NB4 (cell line): Measurements from ENCODE around the gene ICAM3.

ENCODE experiments used
- DNase-seq: peaks from one replicate; pipeline ENCODE4 v3.0.0; 2010; ENCODE audit warnings: low read depth
- H3K4me3 ChIP-seq: one replicate; pipeline ENCODE4 v1.5.1; 2011; ENCODE audit warnings: mild to moderate bottlenecking, low read depth, low read length, moderate library complexity
- MYC ChIP-seq: IDR thresholded peaks from 2 replicates; pipeline ENCODE4 v1.6.1; 2011; ENCODE audit warnings: low read depth, low read length
- POLR2A ChIP-seq: IDR thresholded peaks from 2 replicates; pipeline ENCODE4 v1.6.1; 2011; ENCODE audit warnings: mild to moderate bottlenecking; ENCODE audit not compliant: insufficient read length; ENCODE audit errors: extremely low read depth
- TF ChIP-seq, protein P1 (sequence below): IDR thresholded peaks from one replicate; pipeline ENCODE4 v1.5.1; 2012; ENCODE audit warnings: low read depth, low read length
- TF ChIP-seq, protein P2 (sequence below): IDR thresholded peaks from 2 replicates; pipeline ENCODE4 v1.6.1; 2011; ENCODE audit warnings: low read depth, low read length

ICAM3 gene

DNA sequence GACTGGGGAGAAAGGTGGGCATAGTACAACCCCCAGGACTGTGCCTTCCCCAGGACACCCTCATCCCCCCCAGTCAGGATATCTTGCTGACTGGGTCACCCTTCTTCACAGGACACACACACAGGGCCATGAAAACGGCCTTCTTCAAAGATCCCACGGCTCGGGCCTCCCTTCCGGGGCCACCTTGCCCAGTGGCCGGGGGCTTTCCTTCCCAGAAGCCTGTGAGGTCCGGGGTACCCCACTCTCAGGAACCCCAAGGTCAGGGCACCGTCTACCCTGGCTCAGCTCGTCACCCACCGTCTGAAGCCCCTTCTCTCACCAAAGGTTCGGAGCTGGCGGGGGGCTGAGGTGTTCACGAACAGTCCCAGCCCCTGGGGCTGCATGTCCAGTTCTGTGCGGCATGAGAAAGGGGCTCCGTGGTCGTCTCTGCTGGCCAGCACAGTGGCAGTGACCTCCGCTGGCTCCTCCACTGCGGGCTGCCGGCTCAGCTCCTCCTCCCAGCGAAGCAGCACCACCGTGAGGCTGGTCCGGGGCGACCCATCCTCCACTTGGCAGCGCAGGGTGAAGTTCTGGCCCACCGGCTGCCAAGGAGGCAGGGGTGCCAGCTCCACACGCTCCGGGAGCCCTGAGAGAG lies 4.0 kb downstream of the ICAM3 start:
- H3K4me3 ChIP-seq, result no peak overlapping the region
- no peak for DNase-seq
- no peak for TF ChIP-seq MYC
- TF ChIP-seq, protein P1, sequence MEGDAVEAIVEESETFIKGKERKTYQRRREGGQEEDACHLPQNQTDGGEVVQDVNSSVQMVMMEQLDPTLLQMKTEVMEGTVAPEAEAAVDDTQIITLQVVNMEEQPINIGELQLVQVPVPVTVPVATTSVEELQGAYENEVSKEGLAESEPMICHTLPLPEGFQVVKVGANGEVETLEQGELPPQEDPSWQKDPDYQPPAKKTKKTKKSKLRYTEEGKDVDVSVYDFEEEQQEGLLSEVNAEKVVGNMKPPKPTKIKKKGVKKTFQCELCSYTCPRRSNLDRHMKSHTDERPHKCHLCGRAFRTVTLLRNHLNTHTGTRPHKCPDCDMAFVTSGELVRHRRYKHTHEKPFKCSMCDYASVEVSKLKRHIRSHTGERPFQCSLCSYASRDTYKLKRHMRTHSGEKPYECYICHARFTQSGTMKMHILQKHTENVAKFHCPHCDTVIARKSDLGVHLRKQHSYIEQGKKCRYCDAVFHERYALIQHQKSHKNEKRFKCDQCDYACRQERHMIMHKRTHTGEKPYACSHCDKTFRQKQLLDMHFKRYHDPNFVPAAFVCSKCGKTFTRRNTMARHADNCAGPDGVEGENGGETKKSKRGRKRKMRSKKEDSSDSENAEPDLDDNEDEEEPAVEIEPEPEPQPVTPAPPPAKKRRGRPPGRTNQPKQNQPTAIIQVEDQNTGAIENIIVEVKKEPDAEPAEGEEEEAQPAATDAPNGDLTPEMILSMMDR, result no peak
- no peak for TF ChIP-seq POLR2A
- TF ChIP-seq, protein P2, sequence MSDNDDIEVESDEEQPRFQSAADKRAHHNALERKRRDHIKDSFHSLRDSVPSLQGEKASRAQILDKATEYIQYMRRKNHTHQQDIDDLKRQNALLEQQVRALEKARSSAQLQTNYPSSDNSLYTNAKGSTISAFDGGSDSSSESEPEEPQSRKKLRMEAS, result no peak

DNA sequence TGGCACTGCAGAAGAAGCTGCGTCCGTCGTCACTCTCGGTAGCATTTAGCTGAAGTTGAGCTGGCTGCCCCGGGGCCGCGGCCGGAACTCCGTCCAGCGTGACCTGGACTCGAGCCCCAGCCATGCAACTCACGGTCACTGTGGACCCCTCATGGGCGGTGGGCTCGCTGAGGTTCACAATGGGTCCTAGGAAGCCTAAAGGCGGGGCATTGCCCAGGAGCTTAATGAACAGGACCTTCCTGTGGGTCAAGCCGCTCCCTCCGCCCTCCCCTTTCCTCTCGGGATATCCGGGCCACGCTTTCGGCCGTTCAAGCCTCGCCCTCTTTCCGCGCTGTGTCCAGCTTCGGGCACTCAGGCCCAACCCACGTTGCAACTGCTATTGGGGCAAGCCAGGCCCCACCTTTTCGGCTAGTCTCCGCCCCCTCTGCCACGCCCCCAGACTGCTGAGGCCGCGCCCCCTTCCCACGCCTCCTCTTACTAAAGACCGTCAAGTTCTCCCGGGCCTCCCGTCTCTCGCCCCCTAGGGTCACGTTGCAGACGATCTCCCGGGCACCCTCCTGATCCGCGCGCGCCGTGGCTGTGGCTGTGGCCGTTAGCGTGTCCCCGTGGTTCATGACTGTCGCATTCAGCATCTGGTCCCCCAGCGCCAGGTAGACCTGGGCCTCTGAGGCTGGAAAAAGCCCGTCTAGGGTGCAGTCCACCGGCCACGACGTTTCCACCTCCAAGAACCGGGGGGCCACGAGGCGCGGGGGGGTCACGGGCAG lies 4.7 kb downstream of the ICAM3 start:
- H3K4me3 ChIP-seq, result peak overlapping the region; percentile 67
- peak; percentile 99 for DNase-seq
- TF ChIP-seq MYC, result no peak
- TF ChIP-seq, protein P2, result no peak
- TF ChIP-seq, protein P1, result peak; percentile 32

DNA sequence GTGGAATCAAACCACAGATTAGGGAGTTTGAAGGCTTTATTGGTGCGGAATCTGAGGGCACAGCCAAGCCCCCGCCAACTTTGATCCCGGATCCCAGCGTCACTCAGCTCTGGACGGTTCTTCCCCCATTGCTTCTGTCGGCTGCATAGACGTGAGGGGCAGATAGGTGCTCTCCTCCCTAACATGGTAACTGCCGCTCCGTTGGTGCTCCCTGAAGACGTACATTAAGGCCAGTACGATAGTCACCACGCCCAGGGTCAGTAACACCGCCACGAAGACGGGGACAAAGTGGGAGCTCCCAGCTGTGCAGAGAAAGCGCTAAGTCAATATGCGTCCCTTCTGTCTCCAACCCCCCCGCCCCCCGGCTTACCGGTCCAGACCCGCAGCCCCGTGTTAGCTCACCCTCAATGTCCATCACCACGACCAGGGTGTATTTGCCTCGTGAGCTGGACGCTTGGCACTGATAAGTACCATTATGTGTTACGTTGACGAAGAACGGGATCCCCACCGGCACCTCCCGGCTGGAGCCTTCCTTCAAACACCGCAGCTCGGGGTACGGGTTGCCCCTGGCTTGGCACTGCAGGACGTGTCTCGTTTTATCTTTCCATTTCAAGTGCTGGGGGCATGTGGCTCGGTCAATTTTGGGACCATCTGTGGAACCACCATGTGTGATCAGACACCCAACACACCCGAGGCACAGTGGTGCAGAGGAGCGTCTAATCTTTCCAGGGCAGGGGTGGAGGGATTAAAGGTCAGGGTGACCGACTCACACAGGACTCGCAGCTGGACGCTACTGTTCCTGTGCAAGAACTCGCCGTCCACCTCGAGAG lies 5.5 kb downstream of the ICAM3 start:
- TF ChIP-seq, protein P1, result no peak
- TF ChIP-seq, protein P2, result no peak
- TF ChIP-seq MYC (no peak), POLR2A (no peak)
- peak overlapping the region; percentile 67 for H3K4me3 ChIP-seq
- no peak for DNase-seq

DNA sequence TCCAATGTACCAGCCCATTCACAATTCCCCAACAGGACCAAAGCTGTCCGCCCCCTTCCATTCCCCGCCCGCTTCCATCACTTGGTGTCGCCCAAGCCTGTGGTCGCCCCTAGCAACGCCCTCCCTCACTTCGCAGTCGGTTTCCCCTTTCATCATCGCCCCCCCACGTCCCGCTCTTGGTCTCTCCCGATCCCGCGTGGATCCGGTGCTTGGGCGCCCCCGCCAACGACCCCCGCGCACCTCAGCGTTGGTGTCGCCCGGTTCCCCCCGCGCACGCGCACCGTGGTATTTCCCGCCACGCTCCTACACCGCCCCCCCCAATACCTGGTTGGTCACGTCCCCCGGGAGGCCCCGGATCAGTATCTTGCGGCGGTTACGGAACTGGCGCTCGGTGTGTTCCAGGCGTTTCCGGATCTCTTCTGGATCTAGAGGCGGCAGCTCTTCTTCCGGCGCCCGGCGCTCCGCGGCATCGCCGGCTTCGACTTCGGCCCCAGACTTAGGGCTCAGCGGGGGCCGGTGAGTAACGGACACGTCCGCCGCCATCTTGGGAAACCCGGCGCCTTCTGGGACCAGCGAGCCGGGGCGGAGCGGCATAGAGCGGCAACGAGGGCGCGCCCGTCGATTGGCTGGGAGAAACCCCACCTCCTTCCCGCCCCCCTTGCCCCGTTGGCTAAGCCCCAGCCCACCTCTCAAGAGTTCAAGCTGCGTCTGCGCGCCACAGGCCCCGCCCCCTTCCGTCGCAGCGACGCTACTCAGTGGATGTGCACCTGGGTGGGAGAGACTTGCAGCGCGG lies 6.3 kb downstream of the ICAM3 start, which contains the start of gene RAVER1:
Gene RAVER1, minus strand, starts transcription at position 565 of the 793 bp plus-strand sequence. Its CDS starts 22 bp downstream, at position 543.
- TF ChIP-seq, protein P1, result no peak
- no peak for TF ChIP-seq POLR2A
- TF ChIP-seq MYC, result no peak
- peak within 1 kb of the TSS; percentile 67 for H3K4me3 ChIP-seq
- DNase-seq, result peak; percentile 100
